Lung (tissue), 12 donors: ENCODE data around the gene OBSCN. TPM values are rescaled to one million over a fixed set of nuclear protein-coding genes. Genes with fewer than 3 reads are reported as not detected.

Experiments used
- ATAC-seq: fragments of 200-7000 bp; cut with Tn5 transposase; one replicate; pipeline ENCODE4 v1.9.1; 2020; ENCODE audit warnings: moderate number of reproducible peaks; ENCODE audit not compliant: insufficient read depth, low FRiP score
- DNase-seq, 3 donors: peaks; one replicate each; pipeline ENCODE4 v3.0.0-alpha.2; 2013 to 2017
- H3K27ac ChIP-seq, 2 donors: one replicate each; pipeline ENCODE4 v1.5.1; 2013; ENCODE audit warnings: mild to moderate bottlenecking in 2 of 2, moderate library complexity in 2 of 2, control low read depth in 1 of 2, inconsistent platforms in 1 of 2, low read depth in 1 of 2, low read length in 1 of 2
- H3K27me3 ChIP-seq, 3 donors: one replicate each; pipeline ENCODE4 v1.5.1; 2013; ENCODE audit warnings: low read length in 2 of 3; ENCODE audit not compliant: control insufficient read depth in 3 of 3, insufficient read depth in 3 of 3
- H3K36me3 ChIP-seq, 4 donors: one replicate each; pipeline ENCODE4 v1.5.1; 2013; ENCODE audit warnings: low read length in 4 of 4, mild to moderate bottlenecking in 1 of 4, moderate library complexity in 1 of 4; ENCODE audit not compliant: control insufficient read depth in 4 of 4, insufficient read depth in 4 of 4
- H3K4me1 ChIP-seq, 5 donors: one replicate each; pipeline ENCODE4 v1.5.1; 2013; ENCODE audit warnings: low read length in 5 of 5, mild to moderate bottlenecking in 2 of 5, moderate library complexity in 1 of 5; ENCODE audit not compliant: control insufficient read depth in 5 of 5, insufficient read depth in 5 of 5
- H3K4me3 ChIP-seq: one replicate; pipeline ENCODE4 v1.5.1; 2013; ENCODE audit warnings: mild to moderate bottlenecking, control low read depth, moderate library complexity
- H3K9ac ChIP-seq, 2 donors: one replicate each; pipeline ENCODE4 v1.5.1; 2013; ENCODE audit warnings: low read length in 2 of 2, control low read depth in 1 of 2; ENCODE audit not compliant: insufficient read depth in 1 of 2
- H3K9me3 ChIP-seq, 4 donors: one replicate each; pipeline ENCODE4 v1.5.1; 2013; ENCODE audit warnings: low read length in 3 of 4, mild to moderate bottlenecking in 1 of 4, moderate library complexity in 1 of 4; ENCODE audit not compliant: control insufficient read depth in 4 of 4, insufficient read depth in 3 of 4
- WGBS, 2 donors: extraction: QIAGEN DNeasy Blood & Tissue Kit; methylation state at CpG; one replicate each; pipeline ENCODE4 v1.1.7; 2013; 5-methylcytosine and 5-hydroxymethylcytosine counted together
- polyA plus RNA-seq, 2 donors: library from polyadenylated mRNA; stranded (reverse); fragments of 200-250 nt; gene quantifications; one replicate each; pipeline ENCODE4 v1.2.1, GENCODE V29; 2013
- total RNA-seq, 2 donors: library from RNA; depleted of rRNA in 1 of 2; stranded (reverse); fragments of >200 nt in 1 of 2; gene quantifications; one replicate each; pipeline ENCODE4 v1.2.1, GENCODE V29; 2014 to 2021
- TF ChIP-seq, protein P1 (sequence below): IDR thresholded peaks from 2 replicates; pipeline ENCODE4 v1.5.1; 2012; ENCODE audit warnings: mild to moderate bottlenecking; ENCODE audit errors: control extremely low read depth, extremely low read depth
- donor health status: control.
- donor health status: control.
- donor health status: Bipolar disorder and iron deficiency.
- donor health status: healthy.
- donor health status: DM: yes; HTN: yes; CAD: no.

OBSCN gene
- total and polyA plus RNA-seq, 4 donors = 5.1 to 47.3 (median 25.4) TPM

DNA sequence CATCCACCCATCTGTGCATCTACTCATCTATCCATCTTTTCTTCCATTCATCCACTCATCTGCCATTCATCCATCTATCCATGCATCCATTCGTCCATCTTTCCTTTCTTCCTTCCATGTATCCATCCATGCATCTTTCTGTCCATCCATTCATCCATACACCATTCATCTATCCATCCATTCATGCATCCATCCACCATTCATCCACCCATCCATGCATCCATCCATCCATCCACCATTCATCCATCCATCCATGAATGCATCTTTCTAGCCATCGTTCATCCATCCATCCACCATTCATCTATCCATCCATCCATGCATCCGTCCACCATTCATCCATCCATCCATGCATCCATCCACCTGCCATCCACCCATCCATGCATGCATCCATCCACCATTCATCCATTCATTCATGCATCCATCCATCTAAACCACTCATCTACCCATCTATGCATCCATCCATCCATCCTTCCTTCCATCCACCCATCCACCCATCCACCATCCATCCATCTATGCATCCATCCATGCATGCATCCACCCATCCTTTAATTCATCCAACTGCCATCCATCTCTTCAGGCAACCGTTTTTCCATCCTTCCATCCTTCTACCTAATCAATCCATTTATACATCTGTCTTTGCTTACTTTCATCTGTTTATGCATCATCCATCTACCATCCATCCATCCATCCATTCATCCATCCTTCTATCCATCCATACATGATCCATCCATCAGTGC is 111.7 kb downstream of the OBSCN start:
- WGBS, 2 donors = 91 to 94% methylated on average over 4 of the region's 4 CpGs
- Histone ChIP-seq H3K4me3 (no peak overlapping the region), H3K9ac (no peak overlapping the region), H3K27ac (no peak overlapping the region), H3K27me3 (no peaks in the 10 kb centered on the region), H3K9me3 (peaks cover 0 to 6% (median 4%) of the 10 kb centered on the region in 4 donors), H3K4me1 (no peaks in the 10 kb centered on the region), H3K36me3 (peaks cover 16 to 53% (median 38%) of the 10 kb centered on the region in 4 donors)
- ATAC-seq (no peak), DNase-seq (no peak)
- TF ChIP-seq, protein P1, sequence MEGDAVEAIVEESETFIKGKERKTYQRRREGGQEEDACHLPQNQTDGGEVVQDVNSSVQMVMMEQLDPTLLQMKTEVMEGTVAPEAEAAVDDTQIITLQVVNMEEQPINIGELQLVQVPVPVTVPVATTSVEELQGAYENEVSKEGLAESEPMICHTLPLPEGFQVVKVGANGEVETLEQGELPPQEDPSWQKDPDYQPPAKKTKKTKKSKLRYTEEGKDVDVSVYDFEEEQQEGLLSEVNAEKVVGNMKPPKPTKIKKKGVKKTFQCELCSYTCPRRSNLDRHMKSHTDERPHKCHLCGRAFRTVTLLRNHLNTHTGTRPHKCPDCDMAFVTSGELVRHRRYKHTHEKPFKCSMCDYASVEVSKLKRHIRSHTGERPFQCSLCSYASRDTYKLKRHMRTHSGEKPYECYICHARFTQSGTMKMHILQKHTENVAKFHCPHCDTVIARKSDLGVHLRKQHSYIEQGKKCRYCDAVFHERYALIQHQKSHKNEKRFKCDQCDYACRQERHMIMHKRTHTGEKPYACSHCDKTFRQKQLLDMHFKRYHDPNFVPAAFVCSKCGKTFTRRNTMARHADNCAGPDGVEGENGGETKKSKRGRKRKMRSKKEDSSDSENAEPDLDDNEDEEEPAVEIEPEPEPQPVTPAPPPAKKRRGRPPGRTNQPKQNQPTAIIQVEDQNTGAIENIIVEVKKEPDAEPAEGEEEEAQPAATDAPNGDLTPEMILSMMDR = no peak

DNA sequence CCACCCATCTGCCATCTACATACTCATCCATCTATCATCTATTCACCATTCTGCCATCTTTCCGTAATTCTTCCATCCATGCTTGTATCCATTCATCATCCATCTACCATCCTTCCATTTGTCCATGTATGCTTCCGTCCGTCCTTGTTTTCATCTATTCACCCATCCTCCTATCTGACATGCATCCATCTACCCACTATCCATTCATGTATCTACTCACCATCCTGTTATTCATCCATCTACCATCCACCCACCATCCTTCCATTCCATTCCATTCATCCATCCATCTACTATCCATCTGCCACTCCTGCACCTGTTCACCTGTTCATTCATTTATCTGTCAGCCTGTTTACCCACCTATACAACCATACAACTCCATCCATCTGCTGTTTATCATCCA is 112.5 kb downstream of the OBSCN start:
- DNase-seq (no peak), ATAC-seq (no peak)
- H3K9me3 ChIP-seq = peaks cover 0 to 9% (median 7%) of the 10 kb centered on the region in 4 donors
- no peak overlapping the region for H3K4me3 ChIP-seq
- peaks cover 17 to 58% (median 41%) of the 10 kb centered on the region in 4 donors for H3K36me3 ChIP-seq
- no peaks in the 10 kb centered on the region for H3K4me1 ChIP-seq
- TF ChIP-seq, protein P1 = no peak
- H3K9ac ChIP-seq = no peak overlapping the region
- H3K27ac ChIP-seq = no peak overlapping the region
- 97% methylated on average over 3 of the region's 3 CpGs for WGBS, 2 donors
- no peaks in the 10 kb centered on the region for H3K27me3 ChIP-seq

DNA sequence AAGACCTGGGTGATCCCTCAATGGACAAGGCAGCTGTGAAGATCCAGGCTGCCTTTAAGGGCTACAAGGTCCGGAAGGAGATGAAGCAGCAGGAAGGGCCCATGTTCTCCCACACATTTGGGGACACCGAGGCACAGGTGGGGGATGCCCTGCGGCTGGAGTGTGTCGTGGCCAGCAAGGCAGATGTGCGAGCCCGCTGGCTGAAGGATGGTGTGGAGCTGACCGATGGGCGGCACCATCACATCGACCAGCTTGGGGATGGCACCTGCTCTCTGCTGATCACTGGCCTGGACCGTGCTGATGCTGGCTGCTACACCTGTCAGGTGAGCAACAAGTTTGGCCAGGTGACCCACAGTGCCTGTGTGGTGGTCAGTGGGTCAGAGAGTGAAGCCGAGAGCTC is 113.6 kb downstream of the OBSCN start:
- ATAC-seq = no peak
- no peak overlapping the region for H3K27ac ChIP-seq
- H3K9me3 ChIP-seq = peaks cover 0 to 9% (median 7%) of the 10 kb centered on the region in 4 donors
- TF ChIP-seq, protein P1 = no peak
- 98 to 99% methylated on average over 6 to 11 of the region's 11 CpGs for WGBS, 2 donors
- no peak overlapping the region for H3K9ac ChIP-seq
- no peaks in the 10 kb centered on the region for H3K27me3 ChIP-seq
- no peak overlapping the region for H3K4me3 ChIP-seq
- H3K36me3 ChIP-seq = peaks cover 17 to 58% (median 41%) of the 10 kb centered on the region in 4 donors
- H3K4me1 ChIP-seq = no peaks in the 10 kb centered on the region
- DNase-seq = no peak
